Fibroblast of lung (primary cell): Measurements from ENCODE around the gene XRCC2.

Experiments used
- CTCF ChIP-seq, 2 donors: IDR thresholded peaks in 1 of 2; conservative IDR thresholded peaks in 1 of 2; 1 replicate in 1 of 2; 2 replicates in 1 of 2; pipeline ENCODE4 v1.5.1; 2011 to 2012; ENCODE audit warnings: low read length in 2 of 2, control low read depth in 1 of 2, inconsistent platforms in 1 of 2, low read depth in 1 of 2, mild to moderate bottlenecking in 1 of 2
- EZH2 ChIP-seq: IDR thresholded peaks from 2 replicates; pipeline ENCODE4 v1.5.1; 2012; ENCODE audit warnings: low read length, control low read depth, mild to moderate bottlenecking; ENCODE audit errors: missing control alignments

- TF ChIP-seq CTCF (conservative IDR thresholded peaks at IDR 0.05 in 1 of 2, IDR thresholded peaks at IDR 0.05 in 1 of 2; ENCODE audit: low read depth in 1 of 2, low read length in 2 of 2) (no peak), EZH2 (no peak)
Measured at GRCh38 chr7:152673897-152674296, 2.0 kb downstream of the XRCC2 start.
